Measurements from ENCODE around the gene GPR27.

GPR27 gene

GRCh38 chr3:71785532-71786216 is 32.0 kb downstream of the GPR27 start:
- no peak for DNase-seq (ENCODE audit: low read depth in 3 of 3)

GRCh38 chr3:71786217-71786549 is 32.5 kb downstream of the GPR27 start:
- DNase-seq (ENCODE audit: low read depth in 3 of 3): no peak

GRCh38 chr3:71786551-71786950 is 32.9 kb downstream of the GPR27 start:
- no peak for DNase-seq (ENCODE audit: low read depth in 3 of 3)

- DNase-seq (ENCODE audit: low read depth in 3 of 3): no peak
These were observed 34.3 kb downstream of the GPR27 start for GRCh38 chr3:71787851-71788405.

- DNase-seq (ENCODE audit: low read depth in 3 of 3): no peak
These were observed 36.3 kb downstream of the GPR27 start for GRCh38 chr3:71789922-71790321.

GRCh38 chr3:71791634-71792033 is 38.0 kb downstream of the GPR27 start:
- no peak for DNase-seq (ENCODE audit: low read depth in 3 of 3)

- no peak for DNase-seq (ENCODE audit: low read depth in 3 of 3)
These were observed 42.6 kb downstream of the GPR27 start for GRCh38 chr3:71796290-71796689.

GRCh38 chr3:71797455-71797854 is 43.8 kb downstream of the GPR27 start:
- no peak for DNase-seq (ENCODE audit: low read depth in 3 of 3)

- no peak for DNase-seq (ENCODE audit: low read depth in 3 of 3)
These were observed 46.4 kb downstream of the GPR27 start for GRCh38 chr3:71800023-71800422.

- DNase-seq (ENCODE audit: low read depth in 3 of 3): no peak
These were observed 48.3 kb downstream of the GPR27 start for GRCh38 chr3:71801986-71802385.

- no peak for DNase-seq (ENCODE audit: low read depth in 3 of 3)
These were observed 49.6 kb downstream of the GPR27 start for GRCh38 chr3:71803248-71803647.

GRCh38 chr3:71805199-71805598 is 51.5 kb downstream of the GPR27 start:
- no peak for DNase-seq (ENCODE audit: low read depth in 3 of 3)

- DNase-seq (ENCODE audit: low read depth in 3 of 3): no peak
These were observed 52.0 kb downstream of the GPR27 start for GRCh38 chr3:71805691-71806090.

Measured in stimulated activated CD4-positive, alpha-beta T cell treated with anti-CD3 and anti-CD28 coated beads, TNF-alpha, amount 100 ng/mL, for 24 hours (primary cell).